Measurements from ENCODE around the gene ABCB1. TPM values are rescaled to one million over a fixed set of nuclear protein-coding genes. Genes with fewer than 3 reads are reported as not detected.
"Not testable (repeated sequence)": the region's sequence is repeated elsewhere in the genome, so short reads cannot be mapped to it uniquely, and the experiment has no call there.

ABCB1 gene
- total RNA-seq, 1 donor from 2014 or later = 0.78 TPM

DNA sequence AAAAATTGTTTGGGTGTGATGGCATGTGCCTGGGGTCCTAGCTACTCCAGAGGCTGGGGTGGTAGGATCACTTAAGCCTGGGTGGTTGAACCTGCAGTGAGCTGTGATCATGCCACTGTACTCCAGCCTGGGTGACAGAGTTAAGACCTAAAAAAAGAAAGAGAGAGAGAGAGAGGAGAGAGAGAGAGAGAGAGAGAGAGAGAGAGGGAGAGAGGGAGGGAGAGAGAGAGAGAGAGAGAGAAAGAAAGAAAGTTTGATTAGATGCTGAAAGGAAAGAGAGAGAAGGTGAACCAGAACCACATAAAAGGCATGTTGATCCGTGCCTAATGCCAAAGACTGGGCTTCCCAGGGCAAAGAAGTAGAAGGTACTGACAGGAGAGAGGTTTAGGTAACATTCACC is 11.1 kb downstream of the ABCB1 start:
- Mint-ChIP-seq H3K36me3 (ENCODE audit: unreplicated experiment) (no peaks in the 10 kb centered on the region), H3K4me3 (ENCODE audit: unreplicated experiment) (no peak overlapping the region), H3K27me3 (ENCODE audit: unreplicated experiment) (no peaks in the 10 kb centered on the region), H3K4me1 (ENCODE audit: low read depth, unreplicated experiment) (no peaks in the 10 kb centered on the region), H3K27ac (ENCODE audit: unreplicated experiment) (no peak overlapping the region), H3K9me3 (ENCODE audit: unreplicated experiment) (no peaks in the 10 kb centered on the region)
- TF ChIP-seq, protein P1, sequence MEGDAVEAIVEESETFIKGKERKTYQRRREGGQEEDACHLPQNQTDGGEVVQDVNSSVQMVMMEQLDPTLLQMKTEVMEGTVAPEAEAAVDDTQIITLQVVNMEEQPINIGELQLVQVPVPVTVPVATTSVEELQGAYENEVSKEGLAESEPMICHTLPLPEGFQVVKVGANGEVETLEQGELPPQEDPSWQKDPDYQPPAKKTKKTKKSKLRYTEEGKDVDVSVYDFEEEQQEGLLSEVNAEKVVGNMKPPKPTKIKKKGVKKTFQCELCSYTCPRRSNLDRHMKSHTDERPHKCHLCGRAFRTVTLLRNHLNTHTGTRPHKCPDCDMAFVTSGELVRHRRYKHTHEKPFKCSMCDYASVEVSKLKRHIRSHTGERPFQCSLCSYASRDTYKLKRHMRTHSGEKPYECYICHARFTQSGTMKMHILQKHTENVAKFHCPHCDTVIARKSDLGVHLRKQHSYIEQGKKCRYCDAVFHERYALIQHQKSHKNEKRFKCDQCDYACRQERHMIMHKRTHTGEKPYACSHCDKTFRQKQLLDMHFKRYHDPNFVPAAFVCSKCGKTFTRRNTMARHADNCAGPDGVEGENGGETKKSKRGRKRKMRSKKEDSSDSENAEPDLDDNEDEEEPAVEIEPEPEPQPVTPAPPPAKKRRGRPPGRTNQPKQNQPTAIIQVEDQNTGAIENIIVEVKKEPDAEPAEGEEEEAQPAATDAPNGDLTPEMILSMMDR (IDR thresholded peaks at IDR 0.05; ENCODE audit: partially characterized antibody, unreplicated experiment) = no peak
- DNase-seq = no peak

GRCh38 chr7:87581723-87582122 is 19.0 kb downstream of the ABCB1 start:
- no peaks in the 10 kb centered on the region for H3K4me1 Mint-ChIP-seq (ENCODE audit: low read depth, unreplicated experiment)
- peaks cover 2% of the 10 kb centered on the region for H3K9me3 Mint-ChIP-seq (ENCODE audit: unreplicated experiment)

DNA sequence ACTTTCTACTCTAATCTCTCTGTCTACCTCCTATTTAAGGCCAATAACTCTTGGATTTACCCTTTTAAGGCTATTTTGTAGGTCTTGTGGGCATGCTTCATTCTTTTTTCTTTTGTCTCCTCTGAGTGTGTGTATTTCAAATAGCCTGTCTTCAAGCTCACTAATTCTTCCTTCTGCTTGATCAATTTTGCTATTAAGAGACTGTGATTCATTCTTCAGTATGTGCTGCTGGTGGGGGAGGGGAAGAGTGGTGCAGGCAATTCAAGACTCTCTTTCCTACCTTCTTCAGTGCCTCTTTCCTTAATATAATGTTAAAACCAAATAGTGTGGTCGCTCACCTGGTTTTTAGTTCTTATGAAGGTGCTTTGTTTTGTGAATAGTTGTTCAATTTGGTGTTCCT is 20.0 kb downstream of the ABCB1 start:
- no peaks in the 10 kb centered on the region for H3K4me1 Mint-ChIP-seq (ENCODE audit: low read depth, unreplicated experiment)
- no peaks in the 10 kb centered on the region for H3K27me3 Mint-ChIP-seq (ENCODE audit: unreplicated experiment)
- DNase-seq = no peak
- H3K27ac Mint-ChIP-seq (ENCODE audit: unreplicated experiment) = no peak overlapping the region
- no peaks in the 10 kb centered on the region for H3K36me3 Mint-ChIP-seq (ENCODE audit: unreplicated experiment)
- peaks cover 2% of the 10 kb centered on the region for H3K9me3 Mint-ChIP-seq (ENCODE audit: unreplicated experiment)
- TF ChIP-seq, protein P1 (IDR thresholded peaks at IDR 0.05; ENCODE audit: partially characterized antibody, unreplicated experiment) = no peak
- H3K4me3 Mint-ChIP-seq (ENCODE audit: unreplicated experiment) = no peak overlapping the region

More at GRCh38 chr7:87581723-87582122, 19.0 kb downstream of the ABCB1 start:
- H3K27ac Mint-ChIP-seq (ENCODE audit: unreplicated experiment) = no peak overlapping the region
- TF ChIP-seq, protein P1 (IDR thresholded peaks at IDR 0.05; ENCODE audit: partially characterized antibody, unreplicated experiment) = no peak
- no peaks in the 10 kb centered on the region for H3K27me3 Mint-ChIP-seq (ENCODE audit: unreplicated experiment)
- H3K4me3 Mint-ChIP-seq (ENCODE audit: unreplicated experiment) = no peak overlapping the region
- H3K36me3 Mint-ChIP-seq (ENCODE audit: unreplicated experiment) = no peaks in the 10 kb centered on the region
- no peak for DNase-seq

DNA sequence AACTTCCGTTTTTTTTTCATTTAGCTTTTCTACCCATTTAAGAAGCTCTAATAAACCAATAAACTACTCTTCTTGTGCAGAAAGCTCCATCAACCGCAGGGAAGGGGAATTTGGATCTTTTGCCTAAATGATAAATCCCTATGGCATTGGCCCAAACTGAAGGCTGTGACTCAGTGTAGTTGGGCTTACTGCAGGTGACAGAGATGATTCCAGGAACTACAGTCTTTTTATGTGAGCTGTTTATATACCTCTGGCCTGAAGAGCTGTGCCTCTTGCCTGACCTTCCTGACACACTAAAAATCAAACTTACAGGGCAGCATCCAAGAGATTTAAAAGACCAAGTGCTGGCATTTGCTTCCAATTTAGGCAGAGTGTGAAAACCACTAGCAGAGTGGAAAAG is 25.2 kb downstream of the ABCB1 start:
- Mint-ChIP-seq H3K4me1 (ENCODE audit: low read depth, unreplicated experiment) (no peaks in the 10 kb centered on the region), H3K36me3 (ENCODE audit: unreplicated experiment) (no peaks in the 10 kb centered on the region), H3K4me3 (ENCODE audit: unreplicated experiment) (no peak overlapping the region), H3K27ac (ENCODE audit: unreplicated experiment) (no peak overlapping the region), H3K27me3 (ENCODE audit: unreplicated experiment) (no peaks in the 10 kb centered on the region), H3K9me3 (ENCODE audit: unreplicated experiment) (no peaks in the 10 kb centered on the region)
- TF ChIP-seq, protein P1 (IDR thresholded peaks at IDR 0.05; ENCODE audit: partially characterized antibody, unreplicated experiment) = no peak
- no peak for DNase-seq

- DNase-seq = no peak
- Mint-ChIP-seq H3K27me3 (ENCODE audit: unreplicated experiment) (no peaks in the 10 kb centered on the region), H3K9me3 (ENCODE audit: unreplicated experiment) (no peaks in the 10 kb centered on the region), H3K36me3 (ENCODE audit: unreplicated experiment) (no peaks in the 10 kb centered on the region), H3K4me1 (ENCODE audit: low read depth, unreplicated experiment) (no peaks in the 10 kb centered on the region), H3K27ac (ENCODE audit: unreplicated experiment) (no peak overlapping the region), H3K4me3 (ENCODE audit: unreplicated experiment) (no peak overlapping the region)
- TF ChIP-seq, protein P1 (IDR thresholded peaks at IDR 0.05; ENCODE audit: partially characterized antibody, unreplicated experiment) = no peak
These were observed 26.1 kb downstream of the ABCB1 start for GRCh38 chr7:87574630-87575029.

GRCh38 chr7:87572513-87572912 is 28.2 kb downstream of the ABCB1 start:
- H3K36me3 Mint-ChIP-seq (ENCODE audit: unreplicated experiment); H3K9me3 Mint-ChIP-seq (ENCODE audit: unreplicated experiment); H3K4me1 Mint-ChIP-seq (ENCODE audit: low read depth, unreplicated experiment); H3K27me3 Mint-ChIP-seq (ENCODE audit: unreplicated experiment); H3K27ac Mint-ChIP-seq (ENCODE audit: unreplicated experiment); DNase-seq; H3K4me3 Mint-ChIP-seq (ENCODE audit: unreplicated experiment): not testable (repeated sequence)

Data from glutamatergic neuron (in vitro differentiated cells).